HepG2 (cell line): ENCODE results near the gene RNF125.

Experiments
- CTCF ChIP-seq: sonication (generic); formaldehyde crosslinking; IDR thresholded peaks from 2 replicates; pipeline ENCODE4 v1.5.0; 2020; ENCODE audit warnings: mild to moderate bottlenecking, missing genetic modification reagents, moderate library complexity
- HDAC2 ChIP-seq: sonication (generic); formaldehyde crosslinking; IDR thresholded peaks from 2 replicates; pipeline ENCODE4 v1.4.0; 2020; ENCODE audit warnings: missing genetic modification reagents
- HMG20B ChIP-seq: conservative IDR thresholded peaks from 2 replicates; pipeline ENCODE4 v1.6.1; 2016; ENCODE audit warnings: missing genetic modification reagents, missing compliant biosample characterization
- HNRNPH1 ChIP-seq: fragments of 200-400 bp; formaldehyde crosslinking; optimal IDR thresholded peaks from 2 replicates; pipeline ENCODE3; 2017; ENCODE audit warnings: mild to moderate bottlenecking, low read depth, low read length
- NCOR1 ChIP-seq: fragments of 200-600 bp; sonication (generic); IDR thresholded peaks from 2 replicates; pipeline ENCODE4 v1.7.0; 2017; ENCODE audit warnings: antibody characterized with exemption, low read length, borderline replicate concordance
- ZNF431 ChIP-seq: sonication (generic); formaldehyde crosslinking; IDR thresholded peaks from 2 replicates; pipeline ENCODE4 v1.9.0; 2022; ENCODE audit warnings: missing genetic modification reagents, low read depth, mild to moderate bottlenecking, borderline replicate concordance
- ZNF776 ChIP-seq: sonication (generic); formaldehyde crosslinking; IDR thresholded peaks from 2 replicates; pipeline ENCODE4 v1.4.0; 2020; ENCODE audit warnings: mild to moderate bottlenecking, missing genetic modification reagents
- TF ChIP-seq, protein P1 (sequence below): sonication (generic); formaldehyde crosslinking; IDR thresholded peaks from 2 replicates; pipeline ENCODE4 v1.5.0; 2020; ENCODE audit warnings: mild to moderate bottlenecking, missing genetic modification reagents

DNA sequence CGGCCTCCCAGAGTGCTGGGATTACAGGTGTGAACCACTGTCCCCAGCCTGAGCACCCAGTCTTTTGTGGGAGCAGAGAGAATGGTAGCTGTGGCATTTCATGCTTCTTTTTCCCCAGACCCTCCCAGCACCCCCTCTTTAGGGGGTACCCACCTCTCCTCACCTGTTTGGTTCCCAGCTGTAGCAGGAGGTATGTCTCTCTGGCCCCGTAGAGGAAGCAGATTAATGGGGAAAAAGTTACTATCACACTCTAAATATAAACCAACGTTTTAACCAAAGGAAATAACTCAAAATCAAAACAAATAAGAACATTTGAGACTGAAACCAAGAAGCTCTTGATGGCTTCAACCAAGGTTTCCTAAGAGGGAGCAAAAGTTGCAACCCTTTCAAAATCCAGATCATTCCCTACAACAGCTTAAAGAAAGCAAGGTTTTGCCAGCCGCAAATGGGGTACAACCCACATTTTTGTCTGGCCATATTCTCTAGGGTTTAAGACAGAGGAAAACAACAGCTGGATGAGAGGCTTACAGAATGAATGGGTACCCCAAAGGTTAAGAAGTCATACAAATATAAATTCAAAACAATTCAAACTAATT is 8.0 kb downstream of the RNF125 start:
- TF ChIP-seq HNRNPH1 (no peak), HDAC2 (no peak), CTCF (CRISPR knock-in tag) (no peak), HMG20B (CRISPR knock-in tag) (no peak), NCOR1 (no peak), ZNF776 (CRISPR knock-in tag) (no peak), ZNF431 (CRISPR knock-in tag) (no peak)
- TF ChIP-seq, protein P1, sequence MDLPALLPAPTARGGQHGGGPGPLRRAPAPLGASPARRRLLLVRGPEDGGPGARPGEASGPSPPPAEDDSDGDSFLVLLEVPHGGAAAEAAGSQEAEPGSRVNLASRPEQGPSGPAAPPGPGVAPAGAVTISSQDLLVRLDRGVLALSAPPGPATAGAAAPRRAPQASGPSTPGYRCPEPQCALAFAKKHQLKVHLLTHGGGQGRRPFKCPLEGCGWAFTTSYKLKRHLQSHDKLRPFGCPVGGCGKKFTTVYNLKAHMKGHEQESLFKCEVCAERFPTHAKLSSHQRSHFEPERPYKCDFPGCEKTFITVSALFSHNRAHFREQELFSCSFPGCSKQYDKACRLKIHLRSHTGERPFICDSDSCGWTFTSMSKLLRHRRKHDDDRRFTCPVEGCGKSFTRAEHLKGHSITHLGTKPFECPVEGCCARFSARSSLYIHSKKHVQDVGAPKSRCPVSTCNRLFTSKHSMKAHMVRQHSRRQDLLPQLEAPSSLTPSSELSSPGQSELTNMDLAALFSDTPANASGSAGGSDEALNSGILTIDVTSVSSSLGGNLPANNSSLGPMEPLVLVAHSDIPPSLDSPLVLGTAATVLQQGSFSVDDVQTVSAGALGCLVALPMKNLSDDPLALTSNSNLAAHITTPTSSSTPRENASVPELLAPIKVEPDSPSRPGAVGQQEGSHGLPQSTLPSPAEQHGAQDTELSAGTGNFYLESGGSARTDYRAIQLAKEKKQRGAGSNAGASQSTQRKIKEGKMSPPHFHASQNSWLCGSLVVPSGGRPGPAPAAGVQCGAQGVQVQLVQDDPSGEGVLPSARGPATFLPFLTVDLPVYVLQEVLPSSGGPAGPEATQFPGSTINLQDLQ (CRISPR knock-in tag) = no peak
